NCI-H1417 treated with DMSO at 0.1 percent for 48 hours (cell line): ENCODE results near the gene SLC25A21.

Experiments
- DNase-seq: peaks from one replicate; lab custom pipeline; 2025; lab: John Stamatoyannopoulos, UW

SLC25A21 gene

DNA sequence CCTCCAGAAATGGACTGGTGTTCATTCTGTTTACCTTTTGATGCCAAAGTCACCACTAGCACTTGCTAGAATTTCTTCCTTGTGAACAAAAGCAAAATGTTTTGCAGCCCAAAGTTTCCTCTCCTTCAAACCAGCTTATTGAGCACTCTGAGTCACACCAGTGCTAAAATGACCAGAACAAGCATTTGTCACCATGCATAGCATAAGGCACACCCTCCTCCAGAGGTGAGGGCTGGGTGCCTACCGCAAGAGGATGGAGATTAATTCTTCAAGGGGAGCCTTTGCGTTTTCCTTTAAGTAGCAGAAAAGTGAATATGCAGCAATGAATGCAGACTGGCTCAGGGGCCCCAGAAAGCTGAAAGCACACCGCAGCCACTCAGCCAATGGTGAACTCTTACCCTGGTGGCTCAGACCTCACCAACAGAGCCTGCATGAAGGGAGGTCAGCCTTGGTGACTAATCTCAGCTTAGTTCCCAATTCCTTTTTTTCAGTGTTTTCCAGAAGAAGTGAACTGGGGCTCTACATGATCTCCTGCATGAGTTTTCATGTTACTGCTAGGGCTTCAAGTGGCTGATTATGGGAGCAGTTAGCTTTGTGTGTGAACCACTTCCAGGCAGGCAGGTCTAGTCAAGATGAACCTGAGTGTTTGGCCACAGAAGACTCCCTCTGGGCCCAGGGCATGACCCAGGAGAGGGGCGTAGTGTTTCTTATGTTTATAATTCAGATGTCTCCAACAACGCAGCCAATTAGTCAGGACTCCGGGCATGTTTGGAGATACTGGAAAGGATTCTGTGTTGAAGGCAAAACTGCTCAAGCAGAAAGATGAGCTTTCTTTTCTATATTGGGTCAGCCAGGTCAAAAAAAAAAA is 414.4 kb downstream of the SLC25A21 start:
- DNase-seq, result no peak

DNA sequence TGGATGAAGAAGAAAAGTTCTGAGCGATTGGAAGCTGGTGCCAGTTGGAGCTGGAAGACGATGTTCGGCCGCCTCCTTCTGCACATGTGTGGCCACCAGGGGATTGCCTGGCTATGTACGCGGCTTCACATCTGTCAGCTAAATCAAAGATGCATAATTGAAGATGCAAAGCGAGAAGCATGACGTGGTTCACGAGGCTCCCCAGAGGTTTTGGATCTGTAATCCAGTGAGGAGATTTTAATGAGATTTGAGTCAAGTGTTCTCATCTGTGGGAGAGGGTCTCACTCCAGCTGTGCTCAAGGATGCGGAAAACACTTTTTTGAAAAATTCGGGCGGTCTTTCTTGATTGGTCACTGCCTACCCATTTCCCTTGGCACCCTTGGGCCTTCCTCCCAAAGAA is 416.2 kb downstream of the SLC25A21 start:
- DNase-seq, result no peak

DNA sequence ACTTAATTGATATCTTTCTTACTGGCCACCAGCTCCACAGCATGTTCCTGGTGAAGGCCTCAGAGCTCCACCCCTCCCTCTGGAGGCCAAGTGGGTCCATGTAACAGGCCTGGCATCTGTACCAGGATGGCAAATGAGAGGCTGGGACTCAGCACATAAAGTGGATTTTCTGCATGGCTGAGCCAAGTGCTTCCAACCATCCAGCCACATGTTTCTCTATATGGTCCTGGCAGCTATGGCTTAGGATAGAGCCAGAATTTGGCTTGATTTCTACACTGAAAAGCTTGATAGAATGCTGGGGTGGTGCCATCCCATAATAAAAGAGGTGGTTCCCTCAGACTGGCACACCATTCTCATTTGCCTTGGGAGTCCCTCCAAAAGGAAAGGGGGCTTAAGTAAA is 416.6 kb downstream of the SLC25A21 start:
- DNase-seq, result no peak

DNA sequence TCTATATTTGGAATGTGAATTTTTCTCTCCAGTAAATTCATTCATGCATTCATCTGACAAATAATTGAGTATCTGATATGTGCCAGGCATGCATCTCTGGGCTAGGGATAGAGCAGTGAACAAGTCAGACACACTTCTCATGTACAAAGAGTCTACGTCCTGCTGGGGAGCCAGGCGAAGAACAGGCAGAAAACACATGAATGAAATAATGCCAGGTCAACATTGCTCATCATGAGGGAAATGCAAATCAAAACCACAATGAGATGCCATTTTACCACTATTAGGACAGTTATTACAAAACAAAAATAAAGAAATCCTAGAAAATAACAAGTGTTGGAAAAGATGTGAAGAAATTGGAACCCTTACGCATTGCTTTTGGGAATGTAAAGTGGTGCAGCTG is 420.5 kb downstream of the SLC25A21 start:
- no peak for DNase-seq

DNA sequence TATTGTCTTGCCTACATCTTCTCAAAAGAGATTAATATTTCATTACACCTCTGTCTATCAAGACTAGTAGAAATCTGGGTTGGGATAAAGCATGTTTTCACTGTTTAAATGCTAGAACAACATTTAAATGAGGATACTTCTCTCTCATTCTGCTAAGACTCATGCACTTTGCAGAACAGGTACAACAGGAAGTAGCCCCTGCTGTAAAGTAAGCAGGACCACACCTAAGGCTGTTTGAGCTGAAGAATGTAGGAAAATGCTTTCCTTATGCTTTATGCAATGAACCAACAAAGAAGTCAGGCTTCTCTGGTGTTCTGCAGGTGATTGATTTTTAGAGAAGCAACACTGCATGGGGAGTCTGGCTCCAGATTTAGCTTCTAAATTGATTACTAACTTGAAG is 421.3 kb downstream of the SLC25A21 start:
- DNase-seq, result no peak

DNA sequence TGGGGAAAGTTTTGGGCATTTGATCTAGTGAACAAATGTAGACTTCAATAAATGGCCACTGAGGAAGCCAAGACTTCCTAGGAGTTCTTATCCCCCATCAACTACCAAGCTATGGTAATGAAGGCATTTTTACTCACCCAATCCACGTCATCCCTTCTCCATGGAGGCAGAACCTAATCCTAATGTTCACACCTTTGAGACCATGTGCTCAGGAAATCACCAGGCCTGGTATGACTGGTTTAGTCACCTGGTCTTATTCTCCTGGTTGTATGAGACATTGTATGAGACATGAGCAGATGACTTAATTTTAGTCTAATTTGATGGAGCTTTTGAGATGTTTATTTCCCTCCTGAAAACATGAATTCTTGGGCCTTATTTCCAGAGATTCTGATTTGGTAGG is 422.2 kb downstream of the SLC25A21 start:
- DNase-seq, result no peak

DNA sequence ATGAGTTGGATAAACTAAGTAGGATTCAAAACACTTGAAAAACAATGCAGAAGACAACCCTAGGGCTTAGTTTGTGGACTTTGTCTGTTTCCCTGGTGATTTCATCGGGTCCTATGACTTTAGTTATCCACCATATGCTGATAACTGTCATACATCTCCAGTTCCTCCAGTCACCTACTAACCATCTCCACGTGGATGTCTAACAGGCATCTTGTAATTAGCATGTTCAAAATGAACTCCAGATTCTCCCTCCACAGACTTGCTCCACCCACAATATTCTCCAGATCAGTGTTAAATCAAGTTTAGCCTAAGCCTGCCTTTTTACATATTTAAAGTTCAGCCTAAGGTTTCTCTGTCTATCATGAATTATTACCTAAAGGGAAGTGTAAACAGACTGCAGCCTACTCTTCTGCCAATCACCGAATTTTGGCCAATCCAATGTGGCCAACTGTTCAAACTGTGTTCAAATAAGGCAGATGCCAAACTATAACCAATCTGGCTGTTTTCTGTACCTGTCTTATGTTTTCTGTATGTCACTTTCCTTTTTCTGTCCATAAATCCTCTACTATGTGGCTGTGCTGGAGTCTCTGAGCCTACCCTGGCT is 423.7 kb downstream of the SLC25A21 start:
- no peak for DNase-seq

DNA sequence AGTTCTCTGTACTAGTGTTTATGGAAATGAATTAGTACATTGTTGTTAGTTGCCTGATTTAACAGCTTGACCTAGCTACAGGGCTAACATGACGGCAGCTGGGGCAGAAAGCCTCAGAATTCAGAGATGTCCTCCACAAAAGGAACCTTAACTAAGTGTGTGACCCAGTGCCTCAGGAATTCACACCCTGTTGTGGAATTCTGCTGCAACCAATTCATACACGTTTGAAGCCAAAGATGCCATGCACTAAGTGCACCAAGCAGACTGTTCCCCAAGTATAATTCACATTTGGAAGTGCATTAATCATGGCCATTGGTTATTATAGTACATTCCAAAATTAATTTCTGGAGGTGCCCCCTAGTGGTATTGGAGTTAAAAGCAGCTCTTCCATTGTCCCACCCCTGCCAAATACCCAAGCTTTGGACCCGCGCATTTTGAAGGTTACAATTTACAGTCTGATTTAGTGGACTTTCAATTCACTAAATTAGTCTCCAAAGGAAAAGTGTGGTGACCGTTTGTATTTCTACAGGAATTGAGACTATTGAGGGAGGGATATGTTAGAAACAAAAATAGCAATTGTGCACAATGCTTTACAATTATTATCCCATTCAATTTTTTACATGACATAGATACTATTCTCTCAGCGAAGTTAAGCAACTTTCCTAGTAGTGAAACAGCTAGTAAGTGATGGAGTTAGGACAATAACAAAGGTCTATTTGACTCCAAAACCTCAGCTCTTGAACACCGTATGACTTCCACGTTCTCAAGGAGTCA is 424.8 kb downstream of the SLC25A21 start:
- DNase-seq, result no peak

DNA sequence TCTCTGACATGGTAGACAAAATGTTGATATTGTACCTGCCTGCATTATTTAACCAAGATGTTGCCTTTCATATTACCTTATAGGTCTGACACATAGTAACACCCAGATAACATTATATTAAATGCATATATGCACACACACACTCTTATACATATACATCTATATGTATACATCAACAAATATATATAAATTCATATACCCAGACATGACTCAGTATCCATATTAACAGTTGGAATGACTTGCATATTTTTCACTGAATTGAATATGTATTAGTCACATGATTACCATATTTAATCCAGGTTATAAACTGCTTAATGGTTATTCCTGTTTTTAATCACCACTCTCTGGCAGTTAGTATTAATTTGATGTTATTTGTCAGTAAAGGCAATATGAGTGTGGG is 425.5 kb downstream of the SLC25A21 start:
- DNase-seq, result no peak

DNA sequence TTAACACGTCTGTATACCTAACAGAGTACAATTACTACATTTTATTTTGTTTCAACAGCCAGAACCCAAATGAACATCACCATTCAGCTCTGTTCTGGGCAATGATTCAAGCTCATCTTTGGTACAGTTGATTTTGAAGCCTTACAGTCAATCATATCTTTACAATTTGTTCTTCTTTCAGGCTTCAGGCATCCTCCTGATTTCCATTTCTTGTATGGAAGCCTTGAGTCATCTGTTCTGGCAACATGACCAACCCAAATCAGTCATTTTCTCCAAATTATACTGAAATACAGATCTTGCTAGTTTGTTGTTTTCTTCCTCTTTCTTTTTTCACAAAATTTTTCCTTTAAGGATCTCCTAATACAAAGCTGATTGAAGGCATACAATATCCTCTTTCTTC is 430.5 kb downstream of the SLC25A21 start:
- no peak for DNase-seq

DNA sequence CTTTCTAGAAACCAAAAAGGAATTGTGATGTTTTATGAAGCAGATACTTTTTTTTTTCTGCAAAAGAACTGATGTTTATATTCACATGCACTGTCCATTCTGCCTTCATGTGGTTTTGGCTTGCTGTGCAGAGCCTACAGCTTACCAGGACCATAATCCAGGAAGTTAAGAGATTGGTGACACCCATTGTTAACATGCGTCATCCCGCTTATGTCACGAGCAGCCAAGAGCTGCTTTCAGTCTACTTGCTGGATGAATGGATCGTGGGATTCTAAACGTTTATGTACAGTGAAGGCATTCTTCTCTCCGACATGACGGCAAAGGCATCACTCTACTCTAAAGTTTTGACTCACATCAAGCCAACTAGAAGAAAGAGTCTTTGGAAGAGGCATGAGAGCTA is 434.1 kb downstream of the SLC25A21 start:
- no peak for DNase-seq

DNA sequence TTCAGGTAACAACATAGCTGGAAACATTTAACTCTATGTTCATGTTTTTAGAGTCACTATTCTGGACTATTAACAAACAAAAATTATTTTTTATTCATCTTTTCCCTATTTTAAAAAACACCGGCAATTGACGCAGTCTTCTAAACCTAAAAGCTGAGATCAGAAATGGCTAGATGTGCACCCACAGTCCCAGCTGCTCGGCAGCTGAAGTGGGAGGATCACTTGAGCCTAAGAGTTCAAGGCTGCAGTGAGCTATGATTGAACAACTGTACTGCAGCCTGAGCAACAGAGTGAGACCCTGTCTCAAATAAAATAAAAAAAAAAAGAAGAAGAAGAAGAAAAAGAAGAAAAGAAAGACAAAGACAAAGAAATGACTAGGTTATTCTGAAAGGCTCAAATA is 446.3 kb downstream of the SLC25A21 start:
- no peak for DNase-seq

DNA sequence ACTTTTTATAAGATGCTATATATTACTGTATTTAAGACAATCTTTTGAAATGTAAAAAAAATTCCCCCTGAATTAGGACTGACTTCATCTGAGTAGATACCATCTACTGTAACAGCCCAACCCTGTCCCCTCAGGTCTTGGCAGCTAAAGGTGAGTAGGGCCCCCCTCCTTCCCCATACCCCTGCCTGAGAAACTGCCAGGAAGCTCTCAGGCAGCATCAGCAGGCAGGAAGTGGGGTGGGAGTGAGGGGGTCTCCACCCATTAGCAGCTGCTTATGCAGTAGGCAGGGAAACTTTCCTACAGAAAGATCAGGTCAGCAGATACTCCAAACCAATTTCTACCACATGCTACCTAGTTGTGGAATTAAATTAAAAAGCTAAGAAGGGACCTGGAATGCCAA is 448.2 kb downstream of the SLC25A21 start:
- no peak for DNase-seq

DNA sequence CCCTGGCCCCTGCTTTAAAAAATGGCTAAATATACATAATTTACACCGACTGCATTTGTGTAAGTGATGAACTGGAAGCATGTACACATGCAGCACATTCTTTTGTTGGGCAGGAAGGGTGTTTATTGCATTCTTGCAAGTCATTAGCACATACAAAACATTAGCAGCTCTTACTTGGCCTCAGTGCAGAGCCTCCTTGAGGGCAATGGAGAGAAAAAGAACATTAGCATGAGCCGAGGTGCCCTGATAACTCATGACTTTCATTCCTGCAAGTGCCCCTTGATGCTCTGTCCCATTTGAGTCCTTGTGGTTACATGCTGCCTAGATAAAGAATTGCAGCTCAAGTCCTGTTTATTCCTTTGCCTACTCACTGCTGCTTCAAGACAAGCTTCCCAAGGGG is 448.9 kb downstream of the SLC25A21 start:
- no peak for DNase-seq

DNA sequence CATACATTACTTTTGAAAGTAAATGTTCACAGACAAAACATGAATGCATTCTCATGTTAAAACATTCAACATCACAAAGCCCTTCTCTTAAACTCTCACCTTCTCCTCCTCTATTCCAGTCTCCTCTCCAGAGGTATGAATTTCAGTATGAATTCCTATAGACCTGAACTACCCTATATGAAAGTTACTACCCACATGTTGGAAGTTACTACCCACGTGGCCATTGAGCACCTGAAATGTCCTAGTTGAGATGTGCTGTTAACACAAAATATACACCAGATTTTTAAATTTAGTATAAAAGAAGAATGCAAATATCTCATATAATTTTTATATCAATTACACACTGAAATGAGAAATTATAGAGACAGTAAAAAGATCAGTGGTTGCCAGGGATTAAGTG is 450.5 kb downstream of the SLC25A21 start:
- DNase-seq, result no peak

DNA sequence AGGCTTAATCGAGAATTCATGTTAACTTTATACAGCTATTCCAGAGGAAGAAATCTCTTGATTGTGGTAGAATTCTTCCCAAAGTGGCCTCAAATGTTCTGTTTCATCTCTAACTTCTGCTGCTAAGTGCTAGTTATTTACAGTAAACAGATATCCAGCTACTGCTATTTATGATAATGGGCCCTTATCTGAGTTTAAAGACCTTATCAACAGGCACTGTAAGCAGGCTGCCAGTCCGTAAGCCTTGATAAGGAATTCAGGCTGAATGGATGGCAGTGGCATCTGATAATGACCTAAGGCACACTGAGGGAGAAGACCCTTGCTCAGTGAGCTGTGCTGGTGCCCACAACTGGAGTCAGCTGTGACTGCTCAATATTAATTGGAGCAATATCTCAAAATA is 451.7 kb downstream of the SLC25A21 start:
- no peak for DNase-seq

DNA sequence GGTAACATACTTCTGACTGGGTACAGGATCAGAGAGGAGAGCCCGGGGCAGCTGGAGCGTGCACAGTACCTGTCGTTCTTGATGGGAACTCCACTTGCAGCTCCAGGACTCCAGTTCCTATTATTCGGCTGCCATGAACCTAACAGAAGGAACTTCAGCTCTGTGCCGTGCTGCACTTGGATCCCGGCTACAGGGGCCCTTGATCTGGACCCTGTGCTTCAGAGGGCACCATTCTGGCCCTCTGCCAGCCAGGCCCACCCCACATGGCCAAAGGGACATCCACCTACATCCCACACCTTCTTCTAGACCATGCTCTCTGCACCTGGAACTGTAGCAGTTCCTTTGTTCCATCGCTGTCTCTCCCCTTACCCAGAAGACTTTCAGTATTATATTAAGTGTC is 452.6 kb downstream of the SLC25A21 start:
- no peak for DNase-seq

DNA sequence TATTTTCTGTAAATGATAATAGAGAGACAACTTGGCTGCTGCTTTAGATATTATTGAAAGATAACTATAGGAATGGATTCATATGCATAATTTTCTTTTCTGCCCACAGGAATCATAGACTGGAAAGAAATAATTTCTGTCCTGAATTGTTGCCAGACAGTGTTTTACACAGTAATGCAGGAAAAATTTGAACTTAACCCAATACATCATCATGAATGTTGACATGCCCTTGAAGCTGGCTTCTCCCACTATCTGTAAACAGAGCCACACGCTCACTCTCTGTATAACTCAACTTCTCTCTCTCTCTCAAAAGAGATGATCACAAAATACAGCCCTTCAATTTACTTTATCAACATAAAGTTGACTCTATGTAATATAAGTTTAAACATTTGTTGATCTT is 454.2 kb downstream of the SLC25A21 start:
- DNase-seq, result no peak

DNA sequence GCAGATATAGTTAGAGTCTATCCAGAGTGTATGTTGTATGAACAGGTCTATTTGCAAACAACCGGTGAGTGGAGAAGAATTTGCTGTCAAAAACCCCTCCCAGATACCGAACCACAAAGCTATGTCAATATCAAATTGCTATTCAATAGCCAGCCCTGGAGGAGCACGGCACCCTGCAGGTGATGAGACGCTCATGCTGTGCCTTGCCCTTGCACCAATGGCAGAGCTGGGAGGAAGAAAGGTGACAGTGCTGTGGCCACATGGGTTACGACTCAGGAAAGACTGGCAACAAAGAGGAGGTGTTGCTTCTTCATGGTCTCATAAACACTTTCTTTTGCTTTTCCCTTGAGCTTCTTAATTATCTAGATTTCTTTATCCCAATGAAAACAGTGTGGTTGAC is 455.0 kb downstream of the SLC25A21 start:
- no peak for DNase-seq

DNA sequence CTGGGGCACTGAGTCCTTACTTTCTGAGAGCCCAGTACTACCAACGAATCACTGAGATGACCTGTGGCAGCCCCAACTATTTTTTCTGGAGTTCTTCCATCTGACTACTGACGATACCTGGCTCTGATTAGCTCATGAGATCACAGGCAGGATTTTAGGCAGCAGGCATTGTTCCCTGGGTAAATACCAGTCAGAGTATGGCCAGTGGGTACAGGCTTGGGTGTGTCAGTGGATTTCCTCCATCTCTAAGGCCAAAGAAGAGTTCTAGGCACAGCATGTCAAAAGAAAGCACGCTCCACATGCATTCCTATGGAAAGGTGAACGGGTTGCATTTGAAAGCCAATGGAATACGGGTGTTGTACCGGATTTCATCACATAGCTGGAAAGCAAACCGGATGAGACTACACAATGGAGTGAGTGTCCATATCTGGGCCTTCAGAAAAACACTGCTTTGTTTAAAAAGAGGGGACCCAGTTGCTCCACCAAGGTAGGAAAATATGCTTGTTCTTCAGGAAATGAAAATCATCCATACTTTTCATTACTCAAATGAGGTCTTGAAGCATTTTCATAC is 455.7 kb downstream of the SLC25A21 start:
- DNase-seq, result no peak

DNA sequence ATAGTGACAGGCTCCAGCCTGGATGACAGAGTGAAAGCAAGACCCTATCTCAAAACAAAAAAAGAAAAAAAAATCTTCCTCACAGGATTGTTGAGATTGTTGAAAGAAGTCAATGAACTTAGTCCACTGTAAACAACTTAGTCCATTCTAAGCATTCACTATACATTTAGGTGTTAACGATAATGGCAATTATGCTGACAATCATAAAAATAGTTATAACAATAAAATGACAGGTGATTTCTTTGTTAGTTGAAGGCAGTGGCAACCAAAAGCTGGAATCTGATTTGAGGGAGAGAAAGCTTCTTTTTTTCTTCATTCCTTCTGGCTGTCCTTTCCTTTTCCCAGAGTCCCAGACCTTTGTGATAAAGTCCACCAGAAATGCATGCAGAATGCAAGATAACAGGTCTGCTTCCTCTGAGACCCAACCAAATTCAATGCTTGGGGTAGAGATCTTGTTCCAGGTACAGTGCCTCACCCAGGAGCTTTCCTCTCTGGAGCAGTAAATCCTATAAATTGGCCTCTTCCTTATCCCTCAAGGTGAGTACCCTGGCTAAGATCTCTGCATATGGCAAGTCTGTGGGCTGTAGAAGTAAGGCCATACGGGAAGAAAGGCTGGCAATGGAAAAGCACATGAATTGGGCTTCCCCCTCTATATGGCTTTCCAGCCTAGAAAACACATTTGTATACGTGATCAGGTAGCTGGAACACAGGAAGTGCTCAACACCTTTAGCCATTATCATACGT is 458.3 kb downstream of the SLC25A21 start:
- DNase-seq, result no peak

DNA sequence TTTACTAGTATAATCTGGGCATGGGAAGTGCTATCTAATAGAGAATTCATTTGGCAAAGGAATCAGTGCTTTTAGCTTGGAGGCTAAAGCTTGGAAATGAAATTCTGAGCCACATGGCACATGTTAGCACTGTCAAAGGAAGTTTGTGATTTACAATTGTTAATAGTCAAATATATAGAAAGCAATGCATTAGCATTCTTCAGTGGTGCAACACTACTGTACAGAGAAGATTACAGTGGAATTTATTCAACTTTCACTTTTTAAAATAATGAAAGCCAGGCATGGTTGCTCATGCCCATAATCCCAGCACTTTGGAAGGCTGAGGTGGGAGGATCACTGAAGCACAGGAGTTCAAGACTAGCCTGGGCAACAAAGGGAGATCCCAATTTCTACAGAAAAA is 464.8 kb downstream of the SLC25A21 start:
- no peak for DNase-seq
